Measurements from ENCODE around the gene CFAP57.

DNA sequence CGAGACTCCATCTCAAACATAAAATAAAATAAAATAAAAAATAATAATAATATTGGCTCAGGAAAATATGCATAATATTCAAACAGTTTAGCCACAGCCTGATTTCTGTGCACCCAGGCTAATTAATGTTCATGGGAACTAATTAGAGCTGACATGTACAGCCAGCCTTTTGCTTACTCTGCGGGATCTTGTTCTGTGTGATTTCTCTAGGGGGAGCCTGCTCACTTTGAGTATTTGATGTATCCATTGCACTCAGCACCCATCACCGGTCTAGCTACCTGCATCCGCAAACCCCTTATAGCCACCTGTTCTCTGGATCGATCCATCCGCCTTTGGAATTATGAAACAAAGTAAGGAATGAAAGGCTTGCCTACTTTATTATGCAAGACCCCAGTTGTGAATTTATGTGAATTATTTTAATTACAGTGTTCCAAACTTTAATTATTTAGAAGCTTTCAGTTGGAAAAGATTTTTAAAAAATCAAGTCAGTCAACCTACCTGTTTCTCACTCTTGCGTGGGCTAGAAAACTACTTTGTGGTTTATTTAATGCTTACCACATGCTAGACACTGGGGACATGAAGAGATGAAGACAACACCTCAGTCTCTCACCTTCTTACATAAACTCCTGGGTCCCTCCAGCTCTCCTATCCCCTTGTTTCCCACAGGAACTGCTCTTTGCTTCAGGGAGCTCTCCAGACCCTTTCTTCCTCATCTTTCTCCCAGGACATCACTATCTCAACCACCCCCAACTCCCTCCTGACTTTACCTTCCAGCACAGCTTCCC, 25.4 kb downstream of the CFAP57 start:
- TF ChIP-seq ZFP37 (CRISPR knock-in tag; IDR thresholded peaks at IDR 0.05; ENCODE audit: borderline replicate concordance), result no peak
- TF ChIP-seq ZSCAN25 (CRISPR knock-in tag; IDR thresholded peaks at IDR 0.05), result no peak
- TF ChIP-seq TCF7L2 (IDR thresholded peaks at IDR 0.05; ENCODE audit: low read depth, low read length), result no peak
- TF ChIP-seq, protein P1, sequence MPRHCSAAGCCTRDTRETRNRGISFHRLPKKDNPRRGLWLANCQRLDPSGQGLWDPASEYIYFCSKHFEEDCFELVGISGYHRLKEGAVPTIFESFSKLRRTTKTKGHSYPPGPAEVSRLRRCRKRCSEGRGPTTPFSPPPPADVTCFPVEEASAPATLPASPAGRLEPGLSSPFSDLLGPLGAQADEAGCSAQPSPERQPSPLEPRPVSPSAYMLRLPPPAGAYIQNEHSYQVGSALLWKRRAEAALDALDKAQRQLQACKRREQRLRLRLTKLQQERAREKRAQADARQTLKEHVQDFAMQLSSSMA (CRISPR knock-in tag; IDR thresholded peaks at IDR 0.05), result no peak
- no peak for TF ChIP-seq MATR3 (CRISPR knock-in tag; IDR thresholded peaks at IDR 0.05)
- TF ChIP-seq SP140L (CRISPR knock-in tag; IDR thresholded peaks at IDR 0.05; ENCODE audit: borderline replicate concordance), result no peak
